GM19467 (cell line): ENCODE data around the gene ETAA1.

Source experiments
- ATAC-seq: cut with Tn5 transposase; IDR thresholded peaks from one replicate; pipeline ENCODE4 v1.9.1; 2021; ENCODE audit warnings: mild to moderate bottlenecking, moderate library complexity; ENCODE audit not compliant: unreplicated experiment

Gene ETAA1

DNA sequence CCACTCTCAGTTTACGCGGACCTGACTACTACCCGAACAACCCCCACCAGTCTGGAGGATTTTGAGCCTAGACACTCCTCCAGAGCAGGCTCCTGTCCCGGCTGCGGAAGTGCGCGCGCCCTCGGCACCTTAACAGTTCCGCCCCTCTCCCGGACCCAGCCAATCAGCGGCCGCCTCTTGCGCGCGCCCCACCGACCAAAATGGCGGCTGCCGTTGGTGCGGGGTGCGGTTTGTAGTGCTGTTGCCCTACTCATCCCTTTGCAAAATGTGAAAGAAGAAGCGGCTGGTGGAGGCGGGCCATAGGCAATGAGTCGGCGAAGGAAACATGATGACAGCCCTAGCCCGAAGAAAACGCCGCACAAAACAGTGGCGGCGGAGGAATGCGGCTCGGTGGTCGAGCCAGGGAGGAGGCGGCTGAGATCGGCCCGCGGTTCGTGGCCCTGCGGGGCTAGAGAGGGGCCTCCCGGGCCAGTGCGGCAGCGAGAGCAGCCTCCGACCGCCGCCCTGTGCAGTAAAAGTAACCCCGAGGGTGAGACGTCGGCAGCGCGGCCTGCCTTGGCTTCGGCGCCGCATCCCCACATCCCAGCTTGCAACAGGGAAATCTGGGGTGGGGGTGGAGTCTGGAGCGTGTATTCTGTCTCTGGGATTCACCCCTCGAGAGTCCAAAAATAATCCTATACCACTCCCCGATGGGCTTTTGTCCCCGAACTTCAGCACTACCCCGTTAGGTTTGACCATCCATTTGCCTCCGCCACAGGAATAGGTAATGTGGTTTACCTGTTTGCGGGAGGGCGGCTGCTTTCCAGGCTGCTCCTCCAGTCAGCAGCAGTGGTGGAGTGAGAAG lies at the start of gene ETAA1:
TSS of gene ETAA1 (plus strand) at position 191 of the 844 bp plus-strand sequence. CDS start at position 307, 116 bp downstream.
- ATAC-seq, result peak; percentile 100

DNA sequence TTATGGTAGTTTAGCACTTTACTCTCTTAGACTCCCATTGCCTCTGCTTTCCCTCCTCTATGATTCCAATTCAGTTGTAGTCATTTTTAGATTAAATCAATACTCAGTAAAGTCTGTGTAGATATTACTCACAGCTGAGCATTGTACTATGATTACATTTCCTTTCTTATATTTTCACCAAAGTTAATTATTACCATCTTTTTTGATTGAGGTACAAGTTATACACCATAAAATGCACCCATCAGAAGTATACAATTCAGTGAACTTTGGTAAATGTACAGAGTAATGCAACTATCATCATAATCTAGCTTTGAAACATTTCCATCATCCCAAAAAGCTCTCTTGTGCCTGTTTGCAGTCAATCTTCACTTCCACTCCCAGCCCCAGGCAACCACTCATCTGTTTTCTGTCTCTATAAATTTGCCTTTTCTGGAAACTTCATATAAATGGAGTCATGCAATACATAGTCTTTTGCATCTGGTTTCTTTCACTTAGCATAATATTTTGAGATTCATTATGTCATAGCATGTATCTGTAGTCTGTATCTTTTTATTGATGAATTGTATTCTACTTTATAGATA lies 30.2 kb upstream of the ETAA1 start:
- no peak for ATAC-seq

DNA sequence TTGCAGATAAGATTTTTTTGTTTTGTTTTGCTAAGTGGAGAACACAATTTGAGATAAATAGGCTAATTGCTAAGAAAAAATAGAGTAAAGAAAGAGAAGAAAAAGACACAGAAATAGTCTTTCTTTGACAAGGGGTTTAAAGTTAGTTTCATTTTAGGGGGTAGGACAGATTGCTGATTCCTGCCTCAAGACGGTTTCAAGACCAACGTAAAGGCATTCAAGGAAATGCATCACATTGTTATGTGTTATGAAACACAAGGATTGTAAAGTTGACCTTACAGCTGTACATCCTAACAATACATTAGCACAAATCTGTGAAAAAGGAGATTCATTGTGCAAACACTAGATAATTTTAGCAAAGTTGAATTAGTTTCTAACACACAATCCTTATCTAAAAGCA lies 22.7 kb upstream of the ETAA1 start:
- ATAC-seq, result no peak

DNA sequence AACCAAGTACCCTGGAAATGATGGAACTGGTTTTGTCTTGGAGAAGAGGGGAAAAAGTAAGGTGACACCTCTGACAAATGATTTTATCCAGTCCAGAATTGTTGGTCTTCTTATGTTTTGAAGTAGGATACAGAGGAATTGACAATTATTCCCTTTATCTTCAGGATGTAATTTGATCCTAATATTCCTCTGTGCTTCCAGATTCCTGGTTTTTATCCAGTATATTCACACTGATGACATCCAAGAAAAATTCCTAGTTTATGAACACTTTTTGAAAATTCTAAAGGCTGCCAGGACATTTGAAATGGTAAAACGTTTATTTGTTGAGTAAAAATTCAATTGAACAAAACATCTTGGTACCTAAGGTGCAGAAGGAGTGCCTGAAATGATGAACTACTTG lies 22.2 kb upstream of the ETAA1 start:
- no peak for ATAC-seq

DNA sequence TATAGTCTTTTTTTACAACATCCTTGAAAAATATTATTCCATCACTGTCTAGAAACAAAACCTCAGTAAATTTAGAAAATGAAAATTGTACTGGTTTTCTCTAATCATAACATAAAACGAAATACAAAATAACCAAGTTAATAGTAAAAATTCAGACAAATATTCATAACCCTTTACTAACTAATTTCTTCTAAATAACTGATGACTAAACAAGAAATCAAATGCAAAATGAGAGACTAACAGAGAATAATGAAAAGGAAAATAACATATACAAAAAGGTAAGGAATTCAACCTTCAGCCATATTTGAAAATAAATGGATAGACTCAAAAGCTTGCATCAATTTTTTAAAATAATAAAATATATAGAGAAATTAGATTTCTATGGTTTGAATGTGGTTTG lies 18.6 kb upstream of the ETAA1 start:
- ATAC-seq, result no peak

DNA sequence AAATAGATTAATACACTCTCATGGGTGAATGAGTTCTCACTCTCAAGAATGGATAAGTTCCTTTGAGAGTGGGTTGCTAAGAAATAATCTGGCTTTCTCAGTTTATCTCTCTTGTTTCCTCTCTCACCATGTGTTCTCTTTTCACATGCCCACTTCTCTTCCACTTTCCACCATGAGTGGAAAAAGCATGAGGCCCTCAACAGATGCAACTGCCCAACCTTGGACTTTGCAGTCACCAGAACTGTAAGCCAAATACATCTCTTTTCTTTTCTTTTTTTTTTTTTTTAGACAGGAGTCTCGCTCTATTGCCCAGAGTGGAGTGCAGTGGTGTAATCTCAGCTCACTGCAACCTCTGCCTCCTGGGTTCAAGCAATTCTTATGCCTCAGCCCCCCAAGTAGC lies 18.1 kb upstream of the ETAA1 start:
- no peak for ATAC-seq

DNA sequence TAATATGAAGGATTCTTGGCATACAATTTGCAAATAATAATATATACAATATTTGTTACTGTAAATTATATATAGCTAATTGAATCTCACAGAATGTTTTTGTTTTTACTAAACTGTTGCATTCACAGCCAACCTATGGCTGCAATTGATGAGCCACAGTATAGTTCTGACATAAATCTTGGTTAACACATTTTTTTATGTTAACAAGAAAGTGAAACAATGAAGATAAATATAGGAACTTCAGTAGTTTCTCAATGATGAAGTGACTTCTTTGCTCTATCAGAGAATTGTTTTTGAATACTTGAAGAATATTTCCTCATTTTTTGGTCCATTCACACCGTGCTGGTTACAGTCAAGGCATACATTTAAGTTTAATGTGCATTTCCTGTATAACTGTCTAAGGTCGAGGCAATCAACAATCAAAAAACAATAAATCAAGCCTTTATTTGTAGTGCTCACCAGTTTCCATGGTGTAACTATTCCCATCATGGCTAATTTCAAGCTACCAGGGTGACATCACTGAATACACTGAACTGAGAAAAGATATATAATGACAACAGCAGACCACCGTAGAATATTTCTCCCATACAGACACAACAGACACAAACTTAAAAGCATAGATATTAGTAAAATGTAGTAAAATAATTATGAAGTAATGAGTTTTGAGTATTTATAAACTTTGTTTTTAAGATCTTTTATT lies 12.9 kb upstream of the ETAA1 start:
- no peak for ATAC-seq

DNA sequence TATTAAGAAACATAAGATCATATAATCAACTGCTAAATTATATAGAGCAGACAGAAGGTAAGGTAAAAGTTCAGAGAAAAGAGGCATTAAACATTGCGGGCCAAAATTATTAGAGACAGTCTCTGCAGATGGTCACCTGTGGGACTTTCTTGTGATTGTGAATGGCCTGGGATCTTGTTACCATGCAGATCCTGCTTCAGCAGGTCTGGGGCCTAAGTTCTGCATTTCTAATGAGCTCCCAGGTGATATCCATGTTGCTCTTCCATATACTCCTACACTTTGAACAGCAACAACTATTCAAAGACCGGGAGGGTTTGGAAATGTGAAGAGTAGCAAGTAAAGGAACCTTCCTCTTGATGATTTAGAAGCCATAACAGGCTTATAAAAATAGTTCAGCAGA lies 8.5 kb upstream of the ETAA1 start:
- ATAC-seq, result no peak

DNA sequence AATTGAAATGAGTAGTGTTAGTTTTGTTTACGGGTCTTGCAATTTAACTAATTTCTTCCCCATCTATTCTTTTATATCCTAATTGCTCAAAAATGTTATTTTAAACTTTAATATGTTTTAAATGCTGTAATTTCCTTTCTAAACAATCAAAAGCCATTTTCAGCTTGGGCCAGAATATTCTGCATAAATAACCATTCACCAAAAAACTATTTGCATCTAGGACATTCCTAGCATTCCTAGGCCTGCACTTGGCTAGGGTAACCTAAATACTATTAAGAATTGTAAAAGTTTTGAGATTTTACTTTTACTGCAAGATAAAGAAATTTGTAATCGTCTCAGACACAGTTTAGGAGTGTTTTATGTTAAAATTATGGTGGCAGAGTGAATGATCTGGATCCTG lies 7.8 kb upstream of the ETAA1 start:
- no peak for ATAC-seq

DNA sequence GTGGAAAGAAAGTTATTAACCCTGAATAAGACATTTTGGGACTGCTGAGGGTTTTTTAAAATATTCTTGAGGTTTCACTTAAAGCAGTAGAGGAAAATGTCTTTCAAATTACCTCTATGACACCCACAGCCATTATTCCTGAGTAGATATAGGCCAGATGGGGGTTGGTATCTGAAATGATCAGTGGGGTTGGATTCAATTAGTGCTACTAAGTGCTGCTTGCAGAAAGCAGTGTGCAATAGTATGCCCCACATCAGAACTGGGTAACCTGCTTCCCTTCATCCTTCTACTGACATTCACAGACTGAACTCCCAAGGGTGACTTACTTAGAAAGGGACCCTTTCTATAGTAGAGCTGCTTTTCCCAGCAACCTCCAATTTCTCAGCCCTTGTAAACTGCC lies 7.3 kb upstream of the ETAA1 start:
- no peak for ATAC-seq

DNA sequence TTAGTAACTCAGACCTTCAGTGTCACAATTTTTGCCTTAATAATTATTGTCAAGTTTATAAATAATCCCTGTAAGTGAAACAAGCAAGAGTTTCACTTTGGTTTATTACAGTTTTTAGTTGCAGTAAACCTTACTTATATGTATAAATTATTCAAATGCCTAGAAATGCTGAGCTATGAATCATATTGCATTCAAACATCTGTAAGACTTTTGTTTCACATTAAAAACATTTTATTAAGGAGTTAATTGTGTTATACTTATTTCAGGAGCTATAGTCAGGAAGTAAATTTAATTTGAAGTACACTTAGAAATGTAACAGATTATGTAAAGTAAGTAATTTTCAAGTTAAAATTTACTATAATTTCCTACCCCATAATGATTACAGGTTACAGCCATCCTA lies 3.9 kb upstream of the ETAA1 start:
- ATAC-seq, result no peak

DNA sequence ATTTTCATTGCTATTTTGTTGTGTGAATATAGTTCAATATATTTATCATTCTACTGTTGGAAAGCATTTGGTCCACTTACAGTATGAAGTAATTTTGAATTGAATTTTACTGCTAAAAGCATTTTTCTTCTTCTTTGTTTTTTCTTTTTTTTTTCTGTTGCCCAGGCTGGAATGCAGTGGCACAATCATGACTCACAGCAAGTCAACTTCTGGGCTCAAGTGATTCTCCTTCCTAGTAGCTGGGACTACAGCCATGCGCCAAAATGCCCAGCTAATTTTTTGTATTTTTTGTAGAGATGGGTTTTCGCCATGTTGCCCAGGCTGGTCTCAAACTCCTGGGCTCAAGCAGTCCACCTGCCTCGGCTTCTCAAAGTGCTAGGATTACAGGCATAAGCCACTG lies 2.4 kb upstream of the ETAA1 start:
- ATAC-seq, result no peak

DNA sequence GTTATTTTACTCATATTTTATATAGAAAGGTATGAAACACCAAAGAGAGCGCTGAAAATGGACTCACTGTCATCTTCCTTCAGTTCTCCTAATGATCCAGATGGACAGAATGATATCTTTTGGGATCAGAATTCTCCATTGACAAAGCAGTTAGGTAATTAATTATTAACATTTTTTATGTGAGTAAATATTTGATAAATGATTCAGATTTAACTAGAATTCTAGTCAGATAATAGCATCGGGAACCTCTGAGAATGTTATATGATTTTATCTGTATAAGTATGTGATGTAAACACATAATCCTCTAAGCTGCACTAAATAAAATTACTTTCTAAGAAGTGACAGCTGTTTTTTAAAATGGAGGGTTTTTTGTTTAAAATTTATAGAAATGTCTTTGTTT lies 2.0 kb downstream of the ETAA1 start:
- ATAC-seq, result no peak

DNA sequence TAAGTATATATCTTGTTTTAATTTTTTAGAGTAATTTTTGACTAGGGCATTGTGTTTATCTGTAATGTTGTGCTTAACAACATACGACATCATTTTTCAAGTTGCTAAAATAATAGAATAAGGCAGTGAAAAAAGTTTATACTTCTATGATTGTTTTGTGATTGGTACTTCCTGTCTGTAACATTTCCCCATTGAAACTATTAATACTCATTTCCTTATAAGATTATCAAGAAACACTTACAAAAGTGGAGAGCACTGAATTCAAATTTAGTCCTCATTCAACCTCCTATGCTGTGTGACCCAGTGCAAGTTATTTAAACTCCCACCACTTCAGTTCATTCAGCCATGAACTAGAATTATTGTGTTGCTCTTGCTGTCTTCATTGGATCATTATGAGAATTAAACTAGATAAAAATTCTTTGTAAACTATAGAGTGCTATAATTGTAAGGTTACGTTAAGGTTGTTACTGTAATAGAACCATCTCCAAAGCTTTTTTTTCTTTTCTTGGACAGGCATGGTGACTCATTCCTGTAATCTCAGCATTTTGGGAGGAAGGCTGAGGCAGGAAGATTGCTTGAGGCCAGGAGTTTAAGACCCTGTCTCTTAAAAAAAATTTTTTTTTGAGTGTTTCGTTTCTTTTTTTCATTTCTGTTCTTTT lies 2.8 kb downstream of the ETAA1 start:
- ATAC-seq, result no peak

DNA sequence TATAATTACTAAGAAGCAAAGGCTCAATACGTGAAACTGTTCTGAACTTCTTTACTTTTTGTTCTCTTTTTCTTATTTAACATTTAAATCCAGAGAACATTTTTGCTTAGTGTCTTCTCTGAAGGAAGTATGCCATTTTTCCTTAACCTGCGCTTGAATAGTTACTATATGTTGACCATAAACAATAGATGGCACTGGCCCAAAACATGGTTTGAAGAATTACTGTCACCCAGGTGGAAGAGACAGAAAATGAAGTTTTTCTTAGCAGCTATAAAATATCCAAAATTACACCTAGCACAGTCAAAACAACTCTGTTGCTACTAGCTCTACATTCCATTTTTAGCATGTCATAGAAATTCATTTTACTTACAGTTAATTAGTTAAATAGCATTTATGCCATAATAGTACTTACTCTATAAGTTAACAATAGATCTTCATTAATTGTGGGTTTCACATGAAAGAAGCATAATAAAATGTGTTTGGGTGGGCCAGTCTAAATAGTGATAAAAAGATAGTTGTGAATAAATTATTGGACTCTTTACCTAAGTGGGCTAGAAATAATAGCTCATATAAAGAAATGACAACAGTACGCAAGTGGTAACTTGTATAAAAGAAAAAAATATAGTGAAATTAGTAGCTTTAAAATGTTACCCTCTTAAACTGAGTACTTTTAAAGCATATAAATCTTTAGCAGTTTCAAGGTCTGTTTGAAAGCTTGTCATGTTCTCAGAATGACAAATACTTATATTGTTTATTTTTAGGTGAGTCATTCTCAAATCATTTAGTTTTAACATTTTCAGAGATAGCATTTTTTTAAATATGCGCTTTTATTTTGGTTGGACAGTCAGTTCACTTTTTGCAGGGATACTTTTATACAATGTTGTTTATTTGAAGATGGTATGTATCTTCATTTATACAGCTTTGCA lies 3.7 kb downstream of the ETAA1 start:
- ATAC-seq, result no peak

DNA sequence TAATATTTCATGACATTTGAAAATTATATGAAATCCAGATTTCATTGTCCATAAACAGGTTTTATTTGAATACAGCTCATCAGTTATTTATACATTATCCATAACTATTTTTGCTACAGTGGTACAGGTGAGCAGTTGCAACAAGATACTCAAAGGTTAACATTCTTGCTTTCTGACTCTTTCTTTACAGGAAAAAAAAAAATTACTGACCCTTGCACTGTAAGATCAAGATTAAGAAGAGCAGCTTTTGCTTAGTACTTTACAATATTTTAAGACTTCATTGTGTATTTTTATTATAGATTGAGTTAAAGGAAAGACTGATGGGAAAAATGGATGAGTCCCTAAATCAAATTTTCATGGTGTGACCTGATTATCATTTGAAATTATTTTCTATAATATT lies 11.2 kb downstream of the ETAA1 start:
- no peak for ATAC-seq

DNA sequence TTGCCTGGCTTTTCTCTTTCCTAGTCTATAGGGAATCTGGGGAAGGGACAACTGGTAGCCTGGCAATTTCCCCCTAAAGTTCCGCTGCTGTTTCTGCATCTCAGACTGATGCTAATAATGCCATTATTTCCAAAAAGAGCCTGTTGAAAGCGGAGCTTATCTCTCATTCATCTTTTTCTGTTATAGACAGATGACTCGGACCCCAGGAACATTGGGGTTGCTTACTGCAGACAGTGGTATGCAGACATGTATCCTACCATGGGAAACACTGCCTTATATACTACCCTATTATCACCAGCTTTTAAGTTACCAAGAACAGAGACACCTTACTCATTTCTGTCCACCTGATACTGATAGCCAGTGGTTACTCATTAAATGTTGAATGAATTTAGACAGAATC lies 15.3 kb downstream of the ETAA1 start:
- ATAC-seq, result no peak

DNA sequence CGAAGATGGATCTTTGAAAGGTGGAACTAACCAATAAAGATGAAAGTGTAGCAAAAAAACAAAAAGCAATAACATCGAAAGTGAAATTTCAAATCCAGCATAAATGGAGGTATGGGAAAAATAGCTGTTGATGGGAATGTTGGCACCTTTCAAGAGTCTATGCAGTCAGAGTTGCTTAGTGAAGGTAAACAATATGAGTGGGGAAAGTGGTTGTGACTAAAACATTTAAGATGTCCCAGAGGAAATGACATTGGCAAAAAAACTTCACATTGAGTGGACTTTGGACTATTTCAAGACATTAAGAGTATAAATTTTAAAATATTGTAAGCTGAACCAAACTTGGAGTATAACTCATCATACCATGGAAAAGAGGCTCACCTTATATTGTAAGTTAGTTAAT lies 17.7 kb downstream of the ETAA1 start:
- ATAC-seq, result no peak

DNA sequence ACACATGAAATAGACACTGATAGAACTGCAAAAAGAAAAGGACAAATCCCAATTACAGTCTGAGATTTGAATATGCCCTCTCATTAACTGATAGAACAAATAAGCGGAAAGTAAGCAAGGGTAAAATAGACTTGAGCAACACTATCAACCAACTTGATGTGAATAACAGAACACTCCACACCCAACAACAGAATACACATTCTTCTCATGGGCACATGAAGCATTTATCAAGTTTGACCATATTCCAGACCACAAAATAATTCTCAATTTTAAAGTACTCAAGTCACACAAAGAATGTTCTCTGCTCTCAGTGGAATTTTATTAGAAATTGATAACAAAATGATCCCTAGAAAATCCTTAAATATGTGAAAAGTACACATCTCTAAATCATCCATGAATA lies 19.0 kb downstream of the ETAA1 start:
- no peak for ATAC-seq

DNA sequence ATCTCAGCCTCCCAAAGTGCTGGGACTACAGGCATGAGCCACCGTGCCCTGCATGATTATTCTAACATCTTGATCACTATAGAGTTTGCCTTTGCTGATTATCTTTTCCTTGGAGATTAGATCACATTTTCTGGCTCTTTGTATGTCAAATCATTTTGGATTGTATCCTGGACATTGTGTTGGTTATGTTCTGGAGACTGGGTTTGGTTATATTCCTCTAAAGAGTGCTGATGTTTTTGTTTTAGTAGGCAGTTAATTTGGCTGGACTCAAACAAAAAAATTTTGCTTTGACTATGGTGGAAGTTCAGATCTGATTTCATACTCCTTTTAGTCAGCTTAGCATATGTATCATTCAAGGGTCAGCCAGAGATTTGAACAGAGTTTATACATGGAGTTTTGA lies 26.4 kb downstream of the ETAA1 start:
- ATAC-seq, result no peak

DNA sequence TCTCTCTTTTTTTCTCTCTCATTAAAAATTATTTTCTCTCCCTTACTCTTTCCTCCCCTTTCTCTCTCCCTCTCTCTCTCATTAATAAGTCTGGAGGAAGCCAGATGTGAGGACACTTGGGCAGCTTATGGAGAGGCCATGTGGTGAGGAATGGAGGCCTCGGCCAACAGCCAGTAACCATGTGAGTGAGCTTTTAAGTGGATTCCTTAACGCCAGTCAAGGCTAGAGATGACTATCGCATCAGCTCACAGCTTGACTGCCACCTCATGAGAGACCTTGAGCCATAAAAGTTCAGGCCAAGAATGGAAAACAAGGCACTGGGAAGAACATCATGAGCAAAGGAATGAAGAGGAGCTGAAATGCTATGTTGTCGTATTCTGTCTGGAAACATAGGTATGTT lies 39.1 kb downstream of the ETAA1 start:
- ATAC-seq, result no peak
